IMR-90 (cell line): Measurements from ENCODE around the gene FNDC3B.

Source experiments
- CTCF ChIP-seq: conservative IDR thresholded peaks from 2 replicates; pipeline ENCODE4 v1.5.1; 2012; ENCODE audit warnings: mild to moderate bottlenecking, low read depth, low read length, improper control_type of control experiment
- POLR2A ChIP-seq: IDR thresholded peaks from 2 replicates; pipeline ENCODE4 v1.6.1; 2012; ENCODE audit warnings: mild to moderate bottlenecking, low read depth, low read length
- RAD21 ChIP-seq: IDR thresholded peaks from 2 replicates; pipeline ENCODE4 v1.6.1; 2012; ENCODE audit warnings: low read length, improper control_type of control experiment
- RFX5 ChIP-seq: IDR thresholded peaks from 2 replicates; pipeline ENCODE4 v1.8.0; 2012; ENCODE audit warnings: low read depth, mild to moderate bottlenecking, low read length, moderate library complexity
- SMC3 ChIP-seq: fragments of 150-350 bp; IDR thresholded peaks from 2 replicates; pipeline ENCODE4 v1.6.1; 2016; ENCODE audit warnings: low read depth, mild to moderate bottlenecking, antibody characterized with exemption, low read length, moderate library complexity
- USF2 ChIP-seq: fragments of 150-350 bp; IDR thresholded peaks from 2 replicates; pipeline ENCODE4 v1.6.1; 2017; ENCODE audit warnings: mild to moderate bottlenecking, antibody characterized with exemption, low read length, low read depth

- no peak for TF ChIP-seq SMC3
- TF ChIP-seq CTCF, result no peak
- no peak for TF ChIP-seq RAD21
- no peak for TF ChIP-seq POLR2A
- TF ChIP-seq RFX5, result no peak
- no peak for TF ChIP-seq USF2
Measured at GRCh38 chr3:172397716-172398405, 358.5 kb downstream of the FNDC3B start.
